ENCODE measurements around the gene IKZF2.
"Not testable (repeated sequence)": the region's sequence is repeated elsewhere in the genome, so short reads cannot be mapped to it uniquely, and the experiment has no call there.

Gene IKZF2

GRCh38 chr2:213034585-213034984, 116.8 kb downstream of the IKZF2 start:
- DNase-seq (ENCODE audit: low read depth), result no peak

- DNase-seq (ENCODE audit: low read depth), result no peak
Measured at GRCh38 chr2:213032607-213033006, 118.8 kb downstream of the IKZF2 start.

GRCh38 chr2:213022987-213023386, 128.4 kb downstream of the IKZF2 start:
- no peak for DNase-seq (ENCODE audit: low read depth)

GRCh38 chr2:213021971-213022899, 129.2 kb downstream of the IKZF2 start:
- DNase-seq (ENCODE audit: low read depth), result no peak

- not testable (repeated sequence) for DNase-seq (ENCODE audit: low read depth)
Measured at GRCh38 chr2:213020913-213021312, 130.5 kb downstream of the IKZF2 start.

- DNase-seq (ENCODE audit: low read depth), result no peak
Measured at GRCh38 chr2:213020268-213020667, 131.1 kb downstream of the IKZF2 start.

- DNase-seq (ENCODE audit: low read depth), result no peak
Measured at GRCh38 chr2:213019368-213019767, 132.0 kb downstream of the IKZF2 start.

GRCh38 chr2:213018340-213018901, 133.0 kb downstream of the IKZF2 start:
- DNase-seq (ENCODE audit: low read depth), result no peak

- DNase-seq (ENCODE audit: low read depth), result no peak
Measured at GRCh38 chr2:213017404-213017803, 134.0 kb downstream of the IKZF2 start.

GRCh38 chr2:213016984-213017351, 134.4 kb downstream of the IKZF2 start:
- no peak for DNase-seq (ENCODE audit: low read depth)

GRCh38 chr2:213016166-213016983, 135.0 kb downstream of the IKZF2 start:
- DNase-seq (ENCODE audit: low read depth), result no peak

- DNase-seq (ENCODE audit: low read depth), result no peak
Measured at GRCh38 chr2:213015387-213016165, 135.8 kb downstream of the IKZF2 start.

- DNase-seq (ENCODE audit: low read depth), result no peak
Measured at GRCh38 chr2:213013979-213014378, 137.4 kb downstream of the IKZF2 start.

GRCh38 chr2:213011505-213011904, 139.9 kb downstream of the IKZF2 start:
- DNase-seq (ENCODE audit: low read depth), result no peak

- DNase-seq (ENCODE audit: low read depth), result no peak
Measured at GRCh38 chr2:213010106-213010779, 141.2 kb downstream of the IKZF2 start.

- no peak for DNase-seq (ENCODE audit: low read depth)
Measured at GRCh38 chr2:213007290-213007838, 144.0 kb downstream of the IKZF2 start.

GRCh38 chr2:213004197-213004821, 147.1 kb downstream of the IKZF2 start:
- DNase-seq (ENCODE audit: low read depth), result no peak

GRCh38 chr2:213002383-213002782, 149.0 kb downstream of the IKZF2 start:
- DNase-seq (ENCODE audit: low read depth), result no peak

- DNase-seq (ENCODE audit: low read depth), result no peak
Measured at GRCh38 chr2:213001297-213001910, 150.0 kb downstream of the IKZF2 start.

Measured in stimulated activated CD8-positive, alpha-beta memory T cell treated with anti-CD3 and anti-CD28 coated beads, Interleukin-12 subunit alpha, Interleukin-12 subunit beta, amount 100 ng/mL, for 1 hour (primary cell).